ENCODE measurements around the gene SNCAIP.

Gene SNCAIP

GRCh38 chr5:122501089-122501435 lies 189.0 kb downstream of the SNCAIP start:
- in situ Hi-C loops (cut with HindIII; ENCODE audit: low pct_ligation_motif_present, low pct_unique_long_range_greater_than_20kb, low sequenced_read_pairs) = no loop called here
- no peak for DNase-seq

GRCh38 chr5:122507045-122507444 lies 195.0 kb downstream of the SNCAIP start:
- in situ Hi-C loops (cut with HindIII; ENCODE audit: low pct_ligation_motif_present, low pct_unique_long_range_greater_than_20kb, low sequenced_read_pairs) = no loop called here
- DNase-seq = no peak

- no peak for DNase-seq
- in situ Hi-C loops (cut with HindIII; ENCODE audit: low pct_ligation_motif_present, low pct_unique_long_range_greater_than_20kb, low sequenced_read_pairs) = no loop called here
Observed at GRCh38 chr5:122507581-122507980, 195.5 kb downstream of the SNCAIP start.

- no peak for DNase-seq
- in situ Hi-C loops (cut with HindIII; ENCODE audit: low pct_ligation_motif_present, low pct_unique_long_range_greater_than_20kb, low sequenced_read_pairs) = no loop called here
Observed at GRCh38 chr5:122508623-122509022, 196.6 kb downstream of the SNCAIP start.
